Stimulated activated memory B cell treated with anti-CD40 and anti-IgM and Interleukin-4, amounts not matched to agents 10 μg/mL and 1 μg/mL and 100 μg/mL, for 72 hours (primary cell): ENCODE results near the gene NRXN3.

Source experiments
- ATAC-seq: fragments of 150-1000 bp; cut with Tn5 transposase; 2 replicates; pipeline ENCODE4 v1.10.0; 2021
- H3K27ac Mint-ChIP-seq: one replicate; pipeline ENCODE4 v1.8.0; 2022; ENCODE audit warnings: mild to moderate bottlenecking, mixed read lengths
- H3K27me3 Mint-ChIP-seq: one replicate; pipeline ENCODE4 v1.8.0; 2022; ENCODE audit warnings: mixed read lengths
- H3K36me3 Mint-ChIP-seq: one replicate; pipeline ENCODE4 v1.8.0; 2022; ENCODE audit warnings: mixed read lengths
- H3K4me1 Mint-ChIP-seq: one replicate; pipeline ENCODE4 v1.8.0; 2022; ENCODE audit warnings: mixed read lengths
- H3K4me3 Mint-ChIP-seq: one replicate; pipeline ENCODE4 v1.8.0; 2022; ENCODE audit warnings: mild to moderate bottlenecking, moderate library complexity, mixed read lengths
- H3K9me3 Mint-ChIP-seq: one replicate; pipeline ENCODE4 v1.8.0; 2022; ENCODE audit warnings: mixed read lengths

Gene NRXN3

GRCh38 chr14:79822034-79822433 is 1651.9 kb downstream of the NRXN3 start:
- Mint-ChIP-seq H3K27me3 (no peaks in the 10 kb centered on the region), H3K36me3 (no peaks in the 10 kb centered on the region), H3K27ac (no peak overlapping the region), H3K9me3 (peaks cover 3% of the 10 kb centered on the region), H3K4me3 (no peak overlapping the region), H3K4me1 (no peaks in the 10 kb centered on the region)
- no peak for ATAC-seq

- no peak overlapping the region for H3K27ac Mint-ChIP-seq
These were observed 1654.9 kb downstream of the NRXN3 start for GRCh38 chr14:79825046-79825521.

GRCh38 chr14:79826362-79826761 is 1656.2 kb downstream of the NRXN3 start:
- no peak overlapping the region for H3K4me3 Mint-ChIP-seq
- no peak overlapping the region for H3K27ac Mint-ChIP-seq
- H3K36me3 Mint-ChIP-seq, result no peaks in the 10 kb centered on the region
- no peaks in the 10 kb centered on the region for H3K9me3 Mint-ChIP-seq
- ATAC-seq, result no peak
- no peaks in the 10 kb centered on the region for H3K4me1 Mint-ChIP-seq
- no peaks in the 10 kb centered on the region for H3K27me3 Mint-ChIP-seq

More at GRCh38 chr14:79825046-79825521, 1654.9 kb downstream of the NRXN3 start:
- no peaks in the 10 kb centered on the region for H3K4me1 Mint-ChIP-seq
- no peaks in the 10 kb centered on the region for H3K36me3 Mint-ChIP-seq
- no peak overlapping the region for H3K4me3 Mint-ChIP-seq
- no peaks in the 10 kb centered on the region for H3K27me3 Mint-ChIP-seq
- no peaks in the 10 kb centered on the region for H3K9me3 Mint-ChIP-seq
- ATAC-seq, result no peak

GRCh38 chr14:79829405-79830166 is 1659.4 kb downstream of the NRXN3 start:
- H3K27me3 Mint-ChIP-seq, result no peaks in the 10 kb centered on the region
- ATAC-seq, result no peak
- H3K9me3 Mint-ChIP-seq, result no peaks in the 10 kb centered on the region
- no peaks in the 10 kb centered on the region for H3K4me1 Mint-ChIP-seq
- no peak overlapping the region for H3K27ac Mint-ChIP-seq
- no peaks in the 10 kb centered on the region for H3K36me3 Mint-ChIP-seq
- no peak overlapping the region for H3K4me3 Mint-ChIP-seq

GRCh38 chr14:79831195-79831892 is 1661.2 kb downstream of the NRXN3 start:
- no peak overlapping the region for H3K27ac Mint-ChIP-seq
- no peaks in the 10 kb centered on the region for H3K9me3 Mint-ChIP-seq
- H3K36me3 Mint-ChIP-seq, result no peaks in the 10 kb centered on the region
- no peak for ATAC-seq
- no peak overlapping the region for H3K4me3 Mint-ChIP-seq
- no peaks in the 10 kb centered on the region for H3K4me1 Mint-ChIP-seq
- H3K27me3 Mint-ChIP-seq, result no peaks in the 10 kb centered on the region

- Mint-ChIP-seq H3K27ac (no peak overlapping the region), H3K4me1 (no peaks in the 10 kb centered on the region), H3K4me3 (no peak overlapping the region), H3K36me3 (no peaks in the 10 kb centered on the region), H3K27me3 (no peaks in the 10 kb centered on the region), H3K9me3 (no peaks in the 10 kb centered on the region)
- ATAC-seq, result no peak
These were observed 1663.6 kb downstream of the NRXN3 start for GRCh38 chr14:79833781-79834180.

- ATAC-seq, result no peak
- Mint-ChIP-seq H3K36me3 (no peaks in the 10 kb centered on the region), H3K4me1 (no peaks in the 10 kb centered on the region), H3K27ac (no peak overlapping the region), H3K27me3 (no peaks in the 10 kb centered on the region), H3K4me3 (no peak overlapping the region), H3K9me3 (no peaks in the 10 kb centered on the region)
These were observed 1664.7 kb downstream of the NRXN3 start for GRCh38 chr14:79834868-79835267.

- H3K4me1 Mint-ChIP-seq, result no peaks in the 10 kb centered on the region
- no peak overlapping the region for H3K4me3 Mint-ChIP-seq
- H3K27me3 Mint-ChIP-seq, result no peaks in the 10 kb centered on the region
- ATAC-seq, result no peak
- no peaks in the 10 kb centered on the region for H3K36me3 Mint-ChIP-seq
- no peak overlapping the region for H3K27ac Mint-ChIP-seq
- no peaks in the 10 kb centered on the region for H3K9me3 Mint-ChIP-seq
These were observed 1666.4 kb downstream of the NRXN3 start for GRCh38 chr14:79836577-79836976.

- no peaks in the 10 kb centered on the region for H3K9me3 Mint-ChIP-seq
- H3K4me3 Mint-ChIP-seq, result no peak overlapping the region
- no peak overlapping the region for H3K27ac Mint-ChIP-seq
- no peak for ATAC-seq
- no peaks in the 10 kb centered on the region for H3K27me3 Mint-ChIP-seq
- H3K4me1 Mint-ChIP-seq, result no peaks in the 10 kb centered on the region
- no peaks in the 10 kb centered on the region for H3K36me3 Mint-ChIP-seq
These were observed 1667.5 kb downstream of the NRXN3 start for GRCh38 chr14:79837699-79838098.

GRCh38 chr14:79840103-79840502 is 1669.9 kb downstream of the NRXN3 start:
- Mint-ChIP-seq H3K36me3 (no peaks in the 10 kb centered on the region), H3K27ac (no peak overlapping the region), H3K4me3 (no peak overlapping the region), H3K9me3 (no peaks in the 10 kb centered on the region), H3K27me3 (no peaks in the 10 kb centered on the region), H3K4me1 (no peaks in the 10 kb centered on the region)
- no peak for ATAC-seq

- Mint-ChIP-seq H3K4me1 (no peaks in the 10 kb centered on the region), H3K27ac (no peak overlapping the region), H3K4me3 (no peak overlapping the region), H3K27me3 (no peaks in the 10 kb centered on the region), H3K36me3 (no peaks in the 10 kb centered on the region), H3K9me3 (peaks cover 5% of the 10 kb centered on the region)
- ATAC-seq, result no peak
These were observed 1670.7 kb downstream of the NRXN3 start for GRCh38 chr14:79840831-79841230.

GRCh38 chr14:79841433-79841832 is 1671.3 kb downstream of the NRXN3 start:
- Mint-ChIP-seq H3K9me3 (peaks cover 6% of the 10 kb centered on the region), H3K4me1 (no peaks in the 10 kb centered on the region), H3K4me3 (no peak overlapping the region), H3K36me3 (no peaks in the 10 kb centered on the region), H3K27ac (no peak overlapping the region), H3K27me3 (no peaks in the 10 kb centered on the region)
- no peak for ATAC-seq

- Mint-ChIP-seq H3K36me3 (no peaks in the 10 kb centered on the region), H3K27ac (no peak overlapping the region), H3K27me3 (no peaks in the 10 kb centered on the region), H3K9me3 (peaks cover 6% of the 10 kb centered on the region), H3K4me1 (no peaks in the 10 kb centered on the region), H3K4me3 (no peak overlapping the region)
- no peak for ATAC-seq
These were observed 1672.1 kb downstream of the NRXN3 start for GRCh38 chr14:79842270-79842669.

GRCh38 chr14:79852950-79853744 is 1683.0 kb downstream of the NRXN3 start:
- Mint-ChIP-seq H3K9me3 (peaks cover 3% of the 10 kb centered on the region), H3K27me3 (no peaks in the 10 kb centered on the region), H3K36me3 (no peaks in the 10 kb centered on the region), H3K27ac (no peak overlapping the region), H3K4me1 (no peaks in the 10 kb centered on the region), H3K4me3 (no peak overlapping the region)
- ATAC-seq, result no peak

GRCh38 chr14:79855789-79856188 is 1685.6 kb downstream of the NRXN3 start:
- Mint-ChIP-seq H3K4me1 (no peaks in the 10 kb centered on the region), H3K27me3 (no peaks in the 10 kb centered on the region), H3K9me3 (no peaks in the 10 kb centered on the region), H3K27ac (no peak overlapping the region), H3K36me3 (no peaks in the 10 kb centered on the region), H3K4me3 (no peak overlapping the region)
- ATAC-seq, result no peak
